NCI-H1105 treated with DMSO at 0.1 percent for 48 hours (cell line): ENCODE data around the gene DAZ4.
"Not testable (repeated sequence)": the region's sequence is repeated elsewhere in the genome, so short reads cannot be mapped to it uniquely, and the experiment has no call there.

Source experiments
- DNase-seq: peaks from one replicate; lab custom pipeline; 2025; lab: John Stamatoyannopoulos, UW

Gene DAZ4, protein sequence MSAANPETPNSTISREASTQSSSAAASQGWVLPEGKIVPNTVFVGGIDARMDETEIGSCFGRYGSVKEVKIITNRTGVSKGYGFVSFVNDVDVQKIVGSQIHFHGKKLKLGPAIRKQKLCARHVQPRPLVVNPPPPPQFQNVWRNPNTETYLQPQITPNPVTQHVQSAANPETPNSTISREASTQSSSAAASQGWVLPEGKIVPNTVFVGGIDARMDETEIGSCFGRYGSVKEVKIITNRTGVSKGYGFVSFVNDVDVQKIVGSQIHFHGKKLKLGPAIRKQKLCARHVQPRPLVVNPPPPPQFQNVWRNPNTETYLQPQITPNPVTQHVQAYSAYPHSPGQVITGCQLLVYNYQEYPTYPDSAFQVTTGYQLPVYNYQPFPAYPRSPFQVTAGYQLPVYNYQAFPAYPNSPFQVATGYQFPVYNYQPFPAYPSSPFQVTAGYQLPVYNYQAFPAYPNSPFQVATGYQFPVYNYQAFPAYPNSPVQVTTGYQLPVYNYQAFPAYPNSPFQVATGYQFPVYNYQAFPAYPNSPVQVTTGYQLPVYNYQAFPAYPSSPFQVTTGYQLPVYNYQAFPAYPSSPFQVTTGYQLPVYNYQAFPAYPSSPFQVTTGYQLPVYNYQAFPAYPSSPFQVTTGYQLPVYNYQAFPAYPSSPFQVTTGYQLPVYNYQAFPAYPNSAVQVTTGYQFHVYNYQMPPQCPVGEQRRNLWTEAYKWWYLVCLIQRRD

GRCh38 chrY:24833619-24834018, at the start of gene DAZ4:
Gene DAZ4 (plus strand): TSS chrY:24833919. CDS start chrY:24834127, 208 bp downstream.
- not testable (repeated sequence) for DNase-seq

- DNase-seq, result not testable (repeated sequence)
Measured at GRCh38 chrY:24813293-24813692, 20.4 kb upstream of the DAZ4 start, which contains the start of gene DAZ3. Gene DAZ3 (minus strand): TSS chrY:24813393. CDS start chrY:24813185, 208 bp downstream.

- not testable (repeated sequence) for DNase-seq
Measured at GRCh38 chrY:24821836-24822235, 11.9 kb upstream of the DAZ4 start.

- DNase-seq, result not testable (repeated sequence)
Measured at GRCh38 chrY:24824184-24824879, 9.4 kb upstream of the DAZ4 start.

DNA sequence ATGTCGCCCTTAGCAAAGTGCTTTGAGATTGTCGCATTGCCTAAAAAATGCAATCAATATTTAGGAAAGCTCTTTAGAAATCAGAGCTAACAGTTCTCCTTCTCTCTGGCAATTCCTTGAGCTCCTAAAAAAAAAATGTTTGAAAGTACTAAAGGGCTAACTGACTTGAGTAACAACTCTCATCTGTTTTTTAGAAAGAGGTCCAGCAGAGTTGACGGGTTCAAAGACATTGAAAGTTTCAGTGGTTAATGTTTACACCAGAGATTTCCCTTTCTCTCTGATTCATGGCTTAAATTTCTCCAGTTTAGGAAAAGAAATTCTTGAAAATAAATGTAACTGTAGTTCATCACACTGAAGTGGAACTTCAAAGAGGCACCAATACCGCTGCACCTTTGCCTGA, 8.7 kb upstream of the DAZ4 start:
- DNase-seq, result not testable (repeated sequence)
